ENCODE data around the gene LRP5. TPM values are rescaled to one million over a fixed set of nuclear protein-coding genes. Genes with fewer than 3 reads are reported as not detected.

LRP5 gene
- polyA plus RNA-seq, 1 donor: 109 TPM

GRCh38 chr11:68321293-68322051, 9.1 kb downstream of the LRP5 start:
- H3K4me1 ChIP-seq (ENCODE audit: control insufficient read depth, insufficient read depth, low read length): peaks cover 46% of the 10 kb centered on the region
- DNase-seq: no peak
- WGBS (ENCODE audit: insufficient coverage, low lambda C conversion rate): no CpG with 5 or more reads among the region's 16 CpGs
- no peak overlapping the region for H3K4me3 ChIP-seq (ENCODE audit: low read length)
- H3K27me3 ChIP-seq (ENCODE audit: control insufficient read depth, insufficient read depth, low read length): no peaks in the 10 kb centered on the region
- H3K27ac ChIP-seq (ENCODE audit: low read length): peak overlapping the region; percentile 22
- H3K9me3 ChIP-seq (ENCODE audit: control insufficient read depth, low read depth, low read length): no peaks in the 10 kb centered on the region
- H3K36me3 ChIP-seq (ENCODE audit: control insufficient read depth, insufficient read depth, low read length): peaks cover 7% of the 10 kb centered on the region

DNA sequence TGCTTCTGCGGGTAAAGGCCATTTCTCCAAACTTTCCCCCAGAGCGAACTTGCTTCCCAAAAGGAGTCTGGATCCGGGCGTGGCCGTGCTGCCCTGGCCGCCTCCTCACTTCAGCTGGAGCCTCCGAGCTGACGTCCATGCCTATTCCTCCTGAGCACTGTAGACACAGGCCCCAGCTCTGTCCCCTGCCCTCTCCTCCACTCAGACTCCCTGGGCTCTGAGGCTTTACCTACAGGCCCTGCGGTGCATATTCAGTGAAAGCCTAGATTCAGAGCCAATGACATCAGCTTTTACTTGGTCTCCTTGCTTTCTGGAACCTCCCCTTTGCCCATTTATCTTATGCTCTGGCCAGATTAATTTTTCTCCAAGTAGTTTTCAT, 9.7 kb downstream of the LRP5 start:
- DNase-seq: no peak
- no CpG with 5 or more reads among the region's 9 CpGs for WGBS (ENCODE audit: insufficient coverage, low lambda C conversion rate)
- Histone ChIP-seq H3K4me3 (ENCODE audit: low read length) (no peak overlapping the region), H3K4me1 (ENCODE audit: control insufficient read depth, insufficient read depth, low read length) (peaks cover 46% of the 10 kb centered on the region), H3K27me3 (ENCODE audit: control insufficient read depth, insufficient read depth, low read length) (no peaks in the 10 kb centered on the region), H3K9me3 (ENCODE audit: control insufficient read depth, low read depth, low read length) (no peaks in the 10 kb centered on the region), H3K27ac (ENCODE audit: low read length) (no peak overlapping the region), H3K36me3 (ENCODE audit: control insufficient read depth, insufficient read depth, low read length) (peaks cover 7% of the 10 kb centered on the region)

DNA sequence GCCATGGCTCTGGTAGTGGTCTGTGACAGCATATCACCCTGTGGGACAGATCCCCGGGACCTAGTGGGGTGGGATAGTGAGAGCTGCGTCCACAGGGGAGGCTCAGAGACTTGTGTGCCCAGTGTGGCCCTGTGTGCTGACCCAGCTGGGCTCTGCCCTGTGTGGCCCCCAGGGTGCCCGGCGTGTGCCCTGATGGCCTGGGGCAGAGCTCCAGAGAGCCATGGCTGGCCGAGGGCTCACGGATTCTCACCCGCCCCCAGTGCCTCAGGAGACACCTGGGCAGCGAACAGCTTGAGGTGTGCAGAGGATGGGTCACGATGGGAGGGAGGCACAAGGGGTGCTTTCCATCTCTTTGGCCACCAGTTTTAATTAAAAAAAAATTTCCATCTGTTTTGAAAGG, 11.8 kb downstream of the LRP5 start:
- DNase-seq: no peak
- Histone ChIP-seq H3K9me3 (ENCODE audit: control insufficient read depth, low read depth, low read length) (no peaks in the 10 kb centered on the region), H3K36me3 (ENCODE audit: control insufficient read depth, insufficient read depth, low read length) (peaks cover 7% of the 10 kb centered on the region), H3K4me3 (ENCODE audit: low read length) (no peak overlapping the region), H3K27ac (ENCODE audit: low read length) (no peak overlapping the region), H3K27me3 (ENCODE audit: control insufficient read depth, insufficient read depth, low read length) (no peaks in the 10 kb centered on the region), H3K4me1 (ENCODE audit: control insufficient read depth, insufficient read depth, low read length) (peaks cover 63% of the 10 kb centered on the region)
- WGBS (ENCODE audit: insufficient coverage, low lambda C conversion rate): no CpG with 5 or more reads among the region's 9 CpGs

DNA sequence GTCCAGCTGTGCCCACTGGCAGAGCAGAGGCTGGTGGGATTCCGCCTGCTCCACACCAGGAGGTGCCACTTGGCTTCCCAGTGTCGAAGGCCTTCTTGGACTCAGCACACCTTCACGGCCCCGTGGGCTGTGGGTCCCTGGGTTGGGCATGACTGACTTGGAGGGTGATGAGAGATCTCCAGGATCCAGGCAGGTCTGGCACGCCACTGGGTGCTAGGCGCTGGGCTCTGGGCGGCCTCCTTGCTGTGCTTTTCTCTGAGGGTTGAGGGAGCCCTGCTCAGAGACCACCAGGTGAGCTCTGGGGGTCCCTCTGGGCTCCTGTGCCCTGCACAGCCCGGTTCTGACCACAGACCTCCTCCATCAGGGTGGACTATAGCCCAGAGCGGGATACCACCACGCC, 12.3 kb downstream of the LRP5 start:
- Histone ChIP-seq H3K36me3 (ENCODE audit: control insufficient read depth, insufficient read depth, low read length) (peaks cover 7% of the 10 kb centered on the region), H3K27me3 (ENCODE audit: control insufficient read depth, insufficient read depth, low read length) (no peaks in the 10 kb centered on the region), H3K4me3 (ENCODE audit: low read length) (no peak overlapping the region), H3K4me1 (ENCODE audit: control insufficient read depth, insufficient read depth, low read length) (peaks cover 67% of the 10 kb centered on the region), H3K9me3 (ENCODE audit: control insufficient read depth, low read depth, low read length) (no peaks in the 10 kb centered on the region), H3K27ac (ENCODE audit: low read length) (no peak overlapping the region)
- no peak for DNase-seq
- WGBS (ENCODE audit: insufficient coverage, low lambda C conversion rate): no CpG with 5 or more reads among the region's 10 CpGs

DNA sequence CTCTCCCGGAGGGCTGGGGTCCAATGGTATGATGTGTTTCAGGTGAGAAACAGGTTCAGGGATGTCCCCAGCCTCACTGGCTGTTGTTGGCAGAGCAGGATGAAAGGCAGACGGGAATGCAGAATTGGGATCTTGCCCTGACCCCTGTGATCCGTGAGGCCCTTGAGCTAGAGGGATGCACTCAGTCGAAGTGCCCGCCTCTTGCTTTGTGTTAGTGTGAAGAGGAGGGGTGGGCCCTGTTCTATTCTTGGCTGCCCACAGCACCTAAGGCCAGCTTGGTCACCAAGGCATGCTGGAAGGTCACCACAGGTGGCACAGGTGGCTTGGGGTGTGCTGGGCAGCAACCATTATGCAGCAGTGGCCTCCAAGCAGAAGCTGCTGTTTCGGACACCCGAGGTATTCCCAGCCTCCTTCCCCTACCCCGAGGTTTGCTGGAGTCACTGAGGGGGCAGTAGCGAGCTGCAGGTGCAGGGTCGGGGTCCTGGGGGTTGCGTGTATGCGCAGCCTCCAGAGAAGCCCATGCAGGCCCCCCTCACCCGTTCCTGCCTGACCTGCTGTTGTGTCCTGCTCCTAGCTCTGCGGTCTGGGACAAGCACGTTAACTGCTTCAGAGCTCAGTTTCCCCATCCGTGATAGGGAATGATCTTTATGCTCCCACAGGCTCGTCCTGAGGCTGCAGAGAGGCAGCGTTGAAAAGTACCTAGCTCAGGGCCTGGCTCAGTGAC, 13.0 kb downstream of the LRP5 start:
- peaks cover 7% of the 10 kb centered on the region for H3K36me3 ChIP-seq (ENCODE audit: control insufficient read depth, insufficient read depth, low read length)
- no peak overlapping the region for H3K27ac ChIP-seq (ENCODE audit: low read length)
- DNase-seq: no peak
- WGBS (ENCODE audit: insufficient coverage, low lambda C conversion rate): no CpG with 5 or more reads among the region's 18 CpGs
- no peaks in the 10 kb centered on the region for H3K27me3 ChIP-seq (ENCODE audit: control insufficient read depth, insufficient read depth, low read length)
- peaks cover 74% of the 10 kb centered on the region for H3K4me1 ChIP-seq (ENCODE audit: control insufficient read depth, insufficient read depth, low read length)
- H3K9me3 ChIP-seq (ENCODE audit: control insufficient read depth, low read depth, low read length): no peaks in the 10 kb centered on the region
- no peak overlapping the region for H3K4me3 ChIP-seq (ENCODE audit: low read length)

- WGBS (ENCODE audit: insufficient coverage, low lambda C conversion rate): no CpG with 5 or more reads among the region's 13 CpGs
- no peak for DNase-seq
- H3K4me3 ChIP-seq (ENCODE audit: low read length): no peak overlapping the region
- H3K27ac ChIP-seq (ENCODE audit: low read length): peak overlapping the region; percentile 27
- no peaks in the 10 kb centered on the region for H3K27me3 ChIP-seq (ENCODE audit: control insufficient read depth, insufficient read depth, low read length)
- H3K9me3 ChIP-seq (ENCODE audit: control insufficient read depth, low read depth, low read length): no peaks in the 10 kb centered on the region
- H3K36me3 ChIP-seq (ENCODE audit: control insufficient read depth, insufficient read depth, low read length): peaks cover 7% of the 10 kb centered on the region
- H3K4me1 ChIP-seq (ENCODE audit: control insufficient read depth, insufficient read depth, low read length): peaks cover 77% of the 10 kb centered on the region
These were observed 13.5 kb downstream of the LRP5 start for GRCh38 chr11:68325907-68326220.

DNA sequence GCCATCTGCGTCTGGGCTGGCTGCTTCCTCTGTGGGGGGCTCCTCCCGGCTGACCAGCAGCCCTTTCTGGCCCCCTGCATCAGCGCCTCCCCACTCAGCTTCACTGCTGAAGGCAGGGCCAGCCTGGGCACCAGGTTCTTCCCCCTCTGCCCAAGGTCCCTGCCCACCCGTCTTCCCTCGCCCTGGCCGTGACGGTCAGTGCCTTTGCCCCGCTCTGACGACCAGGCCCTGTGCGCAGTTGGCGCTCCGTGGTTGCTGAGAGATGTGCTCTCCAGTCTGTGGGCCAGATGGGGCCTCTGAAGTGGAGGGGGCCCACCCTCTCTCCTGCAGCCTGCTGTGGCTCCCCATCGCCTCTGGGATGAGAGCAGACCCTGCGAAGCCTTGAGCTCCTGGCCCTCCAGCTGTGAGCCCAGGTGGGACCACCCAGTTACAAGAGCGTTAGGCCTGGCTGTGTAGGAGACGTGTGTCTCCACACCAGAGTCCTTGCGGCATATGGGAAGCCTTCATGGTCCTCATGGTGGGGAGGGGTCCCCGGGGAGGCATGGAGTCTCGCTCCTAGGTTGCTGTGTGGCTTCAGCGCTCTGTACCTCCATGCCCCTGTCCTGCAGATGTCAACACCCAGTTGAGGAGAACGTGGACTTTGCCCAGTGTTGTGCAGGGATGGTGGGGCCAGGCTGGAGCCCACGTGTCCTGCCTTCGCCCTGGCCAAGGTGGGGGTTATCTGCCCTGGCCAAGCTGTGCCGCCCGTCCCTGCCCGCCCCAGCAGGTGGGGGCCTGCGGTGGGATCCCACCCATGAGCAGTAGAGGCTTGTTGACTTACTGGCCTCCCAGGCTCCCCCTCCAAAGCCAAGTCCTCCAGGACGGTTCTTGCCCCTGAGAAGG, 14.2 kb downstream of the LRP5 start:
- peak; percentile 65 to 71 for DNase-seq
- H3K4me3 ChIP-seq (ENCODE audit: low read length): no peak overlapping the region
- H3K27ac ChIP-seq (ENCODE audit: low read length): peak overlapping the region; percentile 75
- H3K4me1 ChIP-seq (ENCODE audit: control insufficient read depth, insufficient read depth, low read length): peaks cover 77% of the 10 kb centered on the region
- no peaks in the 10 kb centered on the region for H3K9me3 ChIP-seq (ENCODE audit: control insufficient read depth, low read depth, low read length)
- H3K36me3 ChIP-seq (ENCODE audit: control insufficient read depth, insufficient read depth, low read length): peaks cover 7% of the 10 kb centered on the region
- WGBS (ENCODE audit: insufficient coverage, low lambda C conversion rate): no CpG with 5 or more reads among the region's 28 CpGs
- no peaks in the 10 kb centered on the region for H3K27me3 ChIP-seq (ENCODE audit: control insufficient read depth, insufficient read depth, low read length)

GRCh38 chr11:68327586-68328370, 15.4 kb downstream of the LRP5 start:
- Histone ChIP-seq H3K36me3 (ENCODE audit: control insufficient read depth, insufficient read depth, low read length) (peaks cover 7% of the 10 kb centered on the region), H3K4me3 (ENCODE audit: low read length) (no peak overlapping the region), H3K27ac (ENCODE audit: low read length) (peak overlapping the region; percentile 75), H3K9me3 (ENCODE audit: control insufficient read depth, low read depth, low read length) (no peaks in the 10 kb centered on the region), H3K27me3 (ENCODE audit: control insufficient read depth, insufficient read depth, low read length) (no peaks in the 10 kb centered on the region), H3K4me1 (ENCODE audit: control insufficient read depth, insufficient read depth, low read length) (peaks cover 80% of the 10 kb centered on the region)
- 8% methylated on average over 2 of the region's 19 CpGs for whole genome bisulfite sequencing (ENCODE audit: insufficient coverage, low lambda C conversion rate)
- DNase-seq: no peak

GRCh38 chr11:68328374-68329091, 16.1 kb downstream of the LRP5 start:
- peaks cover 88% of the 10 kb centered on the region for H3K4me1 ChIP-seq (ENCODE audit: control insufficient read depth, insufficient read depth, low read length)
- peaks cover 7% of the 10 kb centered on the region for H3K36me3 ChIP-seq (ENCODE audit: control insufficient read depth, insufficient read depth, low read length)
- H3K4me3 ChIP-seq (ENCODE audit: low read length): no peak overlapping the region
- H3K9me3 ChIP-seq (ENCODE audit: control insufficient read depth, low read depth, low read length): no peaks in the 10 kb centered on the region
- peak overlapping the region; percentile 75 for H3K27ac ChIP-seq (ENCODE audit: low read length)
- H3K27me3 ChIP-seq (ENCODE audit: control insufficient read depth, insufficient read depth, low read length): no peaks in the 10 kb centered on the region
- no CpG with 5 or more reads among the region's 25 CpGs for WGBS (ENCODE audit: insufficient coverage, low lambda C conversion rate)
- peak; percentile 69 to 84 for DNase-seq

All from large intestine (tissue), 3 donors.